ENCODE data around the gene DNAAF1. TPM values are rescaled to one million over a fixed set of nuclear protein-coding genes. Genes with fewer than 3 reads are reported as not detected.
"Not testable (repeated sequence)": the region's sequence is repeated elsewhere in the genome, so short reads cannot be mapped to it uniquely, and the experiment has no call there.

DNAAF1 gene
- total RNA-seq, 4 donors from 2014 or later, result not detected

GRCh38 chr16:84117494-84117843, 27.6 kb upstream of the DNAAF1 start:
- Histone ChIP-seq H3K27me3 (no peaks in the 10 kb centered on the region), H3K4me1 (peaks cover 0 to 23% (median 11%) of the 10 kb centered on the region in 4 donors), H3K36me3 (peaks cover 0 to under 1% (median 0%) of the 10 kb centered on the region in 3 donors), H3K9me3 (no peaks in the 10 kb centered on the region), H3K27ac (peak overlapping the region; percentile 86 to 98 (median 92)), H3K4me3 (peak overlapping the region; percentile 82 to 97 (median 94))
- no peak for TF ChIP-seq POLR2A (IDR thresholded peaks at IDR 0.05)
- no peak for TF ChIP-seq CTCF (IDR thresholded peaks at IDR 0.05)
- peak in 1 of 3 donors; percentile 39 for DNase-seq

- H3K4me3 ChIP-seq, H3K27me3 ChIP-seq, H3K27ac ChIP-seq, DNase-seq, H3K9me3 ChIP-seq, H3K36me3 ChIP-seq: not testable (repeated sequence)
- H3K4me1 ChIP-seq, result peaks cover 0 to 23% (median 11%) of the 10 kb centered on the region in 4 donors
Measured at GRCh38 chr16:84118315-84118714, 26.8 kb upstream of the DNAAF1 start.

GRCh38 chr16:84119368-84119767, 25.7 kb upstream of the DNAAF1 start:
- DNase-seq, result no peak
- Histone ChIP-seq H3K27ac (no peak overlapping the region), H3K4me3 (no peak overlapping the region), H3K27me3 (no peaks in the 10 kb centered on the region), H3K9me3 (no peaks in the 10 kb centered on the region), H3K36me3 (peaks cover 0 to 5% (median 0%) of the 10 kb centered on the region in 3 donors), H3K4me1 (peaks cover 0 to 22% (median 11%) of the 10 kb centered on the region in 4 donors)
- TF ChIP-seq CTCF (IDR thresholded peaks at IDR 0.05), result no peak
- TF ChIP-seq POLR2A (IDR thresholded peaks at IDR 0.05), result no peak

DNA sequence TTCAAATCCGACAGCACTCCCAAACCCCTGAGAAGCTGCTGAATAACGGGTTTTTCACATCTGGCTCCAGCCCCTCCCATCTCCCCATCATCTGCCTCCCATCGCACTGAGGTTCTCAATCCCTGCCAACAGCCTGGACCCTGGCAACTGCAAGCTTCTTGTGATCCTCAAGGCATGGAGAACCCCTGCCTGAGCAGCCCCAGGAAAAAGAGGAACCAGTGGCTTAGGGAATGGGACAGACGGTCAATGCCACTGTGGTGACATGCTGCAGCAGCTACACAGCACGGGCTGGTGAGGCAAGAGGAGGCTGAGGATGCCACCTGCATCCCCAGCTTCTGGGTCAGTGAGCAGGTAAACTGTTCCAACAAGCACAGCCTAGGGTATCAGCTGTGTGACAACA, 25.1 kb upstream of the DNAAF1 start:
- H3K9me3 ChIP-seq, result no peaks in the 10 kb centered on the region
- DNase-seq, result no peak
- peaks cover 0 to 5% (median 0%) of the 10 kb centered on the region in 3 donors for H3K36me3 ChIP-seq
- no peak overlapping the region for H3K27ac ChIP-seq
- H3K4me3 ChIP-seq, result no peak overlapping the region
- H3K4me1 ChIP-seq, result peaks cover 0 to 15% (median 11%) of the 10 kb centered on the region in 4 donors
- no peaks in the 10 kb centered on the region for H3K27me3 ChIP-seq
- no peak for TF ChIP-seq CTCF (IDR thresholded peaks at IDR 0.05)

- no peaks in the 10 kb centered on the region for H3K9me3 ChIP-seq
- H3K4me1 ChIP-seq, result peaks cover 0 to 7% (median 3%) of the 10 kb centered on the region in 4 donors
- no peak overlapping the region for H3K4me3 ChIP-seq
- no peaks in the 10 kb centered on the region for H3K27me3 ChIP-seq
- no peak overlapping the region for H3K27ac ChIP-seq
- TF ChIP-seq POLR2A (IDR thresholded peaks at IDR 0.05) (no peak), CTCF (IDR thresholded peaks at IDR 0.05) (no peak)
- no peak for DNase-seq
- H3K36me3 ChIP-seq, result peaks cover 0 to 5% (median 0%) of the 10 kb centered on the region in 3 donors
Measured at GRCh38 chr16:84121007-84121406, 24.1 kb upstream of the DNAAF1 start.

GRCh38 chr16:84124257-84125073, 20.6 kb upstream of the DNAAF1 start:
- Histone ChIP-seq H3K27me3 (no peaks in the 10 kb centered on the region), H3K4me3 (no peak overlapping the region), H3K4me1 (no peaks in the 10 kb centered on the region), H3K27ac (no peak overlapping the region), H3K36me3 (peaks cover 0 to 22% (median 0%) of the 10 kb centered on the region in 3 donors), H3K9me3 (no peaks in the 10 kb centered on the region)
- no peak for DNase-seq
- TF ChIP-seq CTCF (IDR thresholded peaks at IDR 0.05) (no peak), POLR2A (IDR thresholded peaks at IDR 0.05) (no peak)
